HepG2 (cell line): ENCODE data around the gene ZNF562. TPM values are rescaled to one million over a fixed set of nuclear protein-coding genes. Genes with fewer than 3 reads are reported as not detected.

Experiments
- ATRX ChIP-seq: sonication (generic); formaldehyde crosslinking; IDR thresholded peaks from 2 replicates; pipeline ENCODE4 v1.4.0; 2020; ENCODE audit warnings: missing genetic modification reagents, borderline replicate concordance
- ELF1 ChIP-seq: sonication (generic); formaldehyde crosslinking; IDR thresholded peaks from 2 replicates; pipeline ENCODE4 v1.4.0; 2020; ENCODE audit warnings: missing genetic modification reagents
- FLYWCH1 ChIP-seq: sonication (generic); formaldehyde crosslinking; IDR thresholded peaks from 2 replicates; pipeline ENCODE4 v1.8.1; 2023; ENCODE audit warnings: mild to moderate bottlenecking, missing genetic modification reagents
- MEF2D ChIP-seq: sonication (generic); formaldehyde crosslinking; IDR thresholded peaks from 2 replicates; pipeline ENCODE4 v1.5.1; 2020; ENCODE audit warnings: mild to moderate bottlenecking, missing genetic modification reagents
- NFE2 ChIP-seq: sonication (generic); formaldehyde crosslinking; IDR thresholded peaks from 2 replicates; pipeline ENCODE4 v1.4.0; 2020; ENCODE audit warnings: missing genetic modification reagents
- NR2C2 ChIP-seq: sonication (generic); formaldehyde crosslinking; IDR thresholded peaks from 2 replicates; pipeline ENCODE4 v1.4.0; 2020; ENCODE audit warnings: missing genetic modification reagents, mild to moderate bottlenecking, moderate library complexity, borderline replicate concordance
- ZBTB1 ChIP-seq: sonication (generic); formaldehyde crosslinking; IDR thresholded peaks from 2 replicates; pipeline ENCODE4 v1.4.0; 2020; ENCODE audit warnings: missing genetic modification reagents, borderline replicate concordance
- ZFP82 ChIP-seq: sonication (generic); formaldehyde crosslinking; IDR thresholded peaks from 2 replicates; pipeline ENCODE4 v1.5.1; 2020; ENCODE audit warnings: mild to moderate bottlenecking, missing genetic modification reagents, borderline replicate concordance
- ZKSCAN8 ChIP-seq: IDR thresholded peaks from 2 replicates; pipeline ENCODE4 v1.6.1; 2016; ENCODE audit warnings: borderline replicate concordance, missing genetic modification reagents, missing compliant biosample characterization
- ZNF124 ChIP-seq: sonication (generic); formaldehyde crosslinking; IDR thresholded peaks from 2 replicates; pipeline ENCODE4 v1.4.0; 2020; ENCODE audit warnings: missing genetic modification reagents
- ZNF292 ChIP-seq: sonication (generic); formaldehyde crosslinking; IDR thresholded peaks from 2 replicates; pipeline ENCODE4 v1.8.1; 2022; ENCODE audit warnings: mild to moderate bottlenecking, low read depth, missing genetic modification reagents, borderline replicate concordance
- ZNF318 ChIP-seq: sonication (generic); formaldehyde crosslinking; IDR thresholded peaks from 2 replicates; pipeline ENCODE4 v1.4.0; 2020; ENCODE audit warnings: mild to moderate bottlenecking, missing genetic modification reagents
- ZNF468 ChIP-seq: sonication (generic); formaldehyde crosslinking; IDR thresholded peaks from 2 replicates; pipeline ENCODE4 v1.8.0; 2022; ENCODE audit warnings: mild to moderate bottlenecking, moderate library complexity, missing genetic modification reagents
- ZNF710 ChIP-seq: sonication (generic); formaldehyde crosslinking; IDR thresholded peaks from 2 replicates; pipeline ENCODE4 v1.5.0; 2020; ENCODE audit warnings: mild to moderate bottlenecking, missing genetic modification reagents, borderline replicate concordance
- ZXDC ChIP-seq: sonication (generic); formaldehyde crosslinking; IDR thresholded peaks from 2 replicates; pipeline ENCODE4 v1.5.0; 2020; ENCODE audit warnings: mild to moderate bottlenecking, missing genetic modification reagents
- polyA plus RNA-seq, 8 experiments: library from polyadenylated mRNA; depleted of rRNA in 3 of 8; stranded (reverse) in 7 of 8; unstranded in 1 of 8; fragments of >200 nt; fragmentation: Illumina TruSeq in 4 of 8; extraction: Trizol in 4 of 8; gene quantifications; 2 replicates each; pipeline versions ENCODE4 v1.2.1 to v1.2.3, GENCODE V29; 2011 to 2016; ENCODE audit warnings: low read depth in 4 of 8, missing spikeins in 1 of 8, mixed read lengths in 1 of 8; ENCODE audit not compliant: insufficient read depth in 1 of 8
- total RNA-seq, 5 experiments: library from RNA; depleted of rRNA; stranded (reverse); fragments of >200 nt; fragmentation: Illumina TruSeq; extraction: Trizol; gene quantifications; 2 replicates each; pipeline ENCODE4 v1.2.3, GENCODE V29; 2016; ENCODE audit warnings: low read depth in 1 of 5

The ZNF562 gene
- total and polyA plus RNA-seq, 2 of the 13 experiments (the other 11 are each of a cell fraction or from before 2014, with no cell fraction given): 13.1 to 32.7 TPM

GRCh38 chr19:9621156-9622037 lies 53.5 kb downstream of the ZNF562 start, which contains the start of gene ZNF561 (continued):
- TF ChIP-seq ZNF318 (CRISPR knock-in tag) (no peak; the same call in 1 of the 2 replicates), ZNF710 (CRISPR knock-in tag) (0 out of 2 replicates have a peak, but pooled peaks have one; percentile 52), ZFP82 (CRISPR knock-in tag) (peak; percentile 87; the same call in 1 of the 2 replicates), ZNF292 (no peak), ELF1 (CRISPR knock-in tag) (0 out of 2 replicates have a peak, but pooled peaks have one; percentile 32), ZBTB1 (CRISPR knock-in tag) (no peak), ZNF468 (CRISPR knock-in tag) (no peak), FLYWCH1 (CRISPR knock-in tag) (peak; percentile 84; the same call in 1 of the 2 replicates), NR2C2 (CRISPR knock-in tag) (peak; percentile 74), ZXDC (CRISPR knock-in tag) (no peak), ZNF124 (CRISPR knock-in tag) (no peak; the same call in 1 of the 2 replicates), NFE2 (no peak), MEF2D (CRISPR knock-in tag) (no peak), ZKSCAN8 (no peak), ATRX (CRISPR knock-in tag) (no peak)
